GM23248 (cell line): ENCODE data around the gene NR4A3.

Experiments used
- EZH2 ChIP-seq: fragments of 200-600 bp; sonication (generic); IDR thresholded peaks from 2 replicates; pipeline ENCODE4 v1.6.1; 2018; ENCODE audit warnings: antibody characterized with exemption, mild to moderate bottlenecking; ENCODE audit not compliant: insufficient read depth, poor library complexity, severe bottlenecking
- EZH2phosphoT487 ChIP-seq: fragments of 200-600 bp; sonication (generic); IDR thresholded peaks from 2 replicates; pipeline ENCODE4 v1.6.1; 2018; ENCODE audit warnings: antibody characterized with exemption, moderate library complexity, mild to moderate bottlenecking, low read depth; ENCODE audit not compliant: insufficient read depth

- TF ChIP-seq EZH2phosphoT487 (no peak), EZH2 (no peak)
Observed at GRCh38 chr9:99822806-99823591, 1.3 kb downstream of the NR4A3 start.
